BJ (cell line): ENCODE data around the gene CCER1. TPM values are rescaled to one million over a fixed set of nuclear protein-coding genes. Genes with fewer than 3 reads are reported as not detected.

Source experiments
- CTCF ChIA-PET: fragments of 350-600 bp; formaldehyde crosslinking; extraction: SDS; loops from one replicate; lab custom pipeline; 2021; ENCODE audit warnings: antibody characterized with exemption, inconsistent platforms; lab: Yijun Ruan, JAX
- POLR2A ChIA-PET: fragments of 300-600 bp; sonication (Branson Sonifier 250); formaldehyde crosslinking; extraction: SDS; loops from one replicate; lab custom pipeline; 2021; ENCODE audit warnings: antibody characterized with exemption; lab: Charles Lee
- DNase-seq: peaks from one replicate; pipeline ENCODE4 v3.0.0-alpha.2; 2011; ENCODE audit warnings: low read depth
- H3K27me3 ChIP-seq: 2 replicates; pipeline ENCODE4 v1.6.0; 2011; ENCODE audit warnings: low read length; ENCODE audit not compliant: control insufficient read depth, insufficient read depth
- H3K36me3 ChIP-seq: 2 replicates; pipeline ENCODE4 v1.5.1; 2011; ENCODE audit warnings: low read length; ENCODE audit not compliant: control insufficient read depth, insufficient read depth
- H3K4me3 ChIP-seq: 2 replicates; pipeline ENCODE4 v1.5.1; 2011; ENCODE audit warnings: low read depth, mild to moderate bottlenecking, control low read depth, low read length
- polyA minus RNA-seq: library from RNA; depleted of rRNA, polyadenylated mRNA; stranded (reverse); fragments of >200 nt; gene quantifications from 2 replicates; pipeline ENCODE4 v1.2.3, GENCODE V29; 2011; rRNA and poly(A)+ RNA removed
- polyA plus RNA-seq: library from polyadenylated mRNA; depleted of rRNA; stranded (reverse); fragments of >200 nt; gene quantifications from 2 replicates; pipeline ENCODE4 v1.2.3, GENCODE V29; 2011; rRNA removed
- TF ChIP-seq, protein P1 (sequence below): IDR thresholded peaks from 2 replicates; pipeline ENCODE4 v1.5.1; 2011; ENCODE audit warnings: low read depth, mild to moderate bottlenecking, control low read depth, inconsistent platforms, low read length, moderate library complexity; ENCODE audit not compliant: insufficient read depth

Gene CCER1, protein sequence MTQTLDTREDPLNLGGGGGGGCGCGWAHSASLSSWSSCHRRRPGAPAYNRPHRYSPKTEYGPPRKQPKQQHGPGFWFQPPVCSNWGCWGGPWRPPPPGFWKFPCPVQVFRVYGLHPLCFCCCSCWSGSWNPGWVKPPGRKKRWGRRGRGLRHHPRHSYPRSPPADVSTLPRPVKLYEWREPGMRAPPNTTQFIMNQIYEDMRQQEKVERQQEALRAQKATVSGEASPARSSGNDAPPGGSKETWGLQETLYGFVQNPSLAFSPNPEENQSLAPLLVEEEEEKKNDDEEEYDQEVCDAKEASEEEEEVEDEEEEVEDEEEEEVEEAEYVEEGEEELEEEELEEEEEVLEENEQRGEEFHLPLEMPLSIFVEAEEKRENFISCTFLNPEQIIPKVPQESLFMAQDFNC
- polyA plus RNA-seq (not detected in 2 replicates), polyA minus RNA-seq (not detected in 2 replicates)

DNA sequence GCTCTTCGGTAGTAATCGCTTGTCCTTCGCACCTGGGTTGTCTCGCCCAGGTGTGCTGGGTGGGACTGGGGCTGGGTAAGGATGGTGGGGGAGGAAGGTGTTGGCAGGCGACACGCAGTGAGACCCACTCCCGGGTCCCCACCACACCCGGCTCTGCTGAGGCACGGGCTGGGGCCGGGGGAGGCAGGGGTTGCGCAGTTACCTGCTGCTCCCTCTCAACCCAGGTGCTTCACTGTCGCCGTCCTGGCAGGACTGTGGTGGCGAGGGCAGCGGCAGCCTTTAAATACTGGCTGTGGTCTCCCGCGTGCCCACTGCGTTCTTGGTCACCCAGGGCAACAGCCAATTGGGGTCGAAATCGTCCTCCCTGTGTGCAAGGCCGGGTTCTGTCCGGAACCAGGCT, at the start of gene CCER1:
Gene CCER1, minus strand, starts transcription at position 256 of the 400 bp plus-strand sequence. CDS start 434 bp downstream, outside the sequence.
- CTCF ChIA-PET = no interaction called here
- H3K27me3 ChIP-seq = no peaks in the 10 kb centered on the region
- no peak within 1 kb of the TSS for H3K4me3 ChIP-seq
- no peaks in the 10 kb centered on the region for H3K36me3 ChIP-seq
- DNase-seq = no peak
- POLR2A ChIA-PET = interaction anchor here (0.6 kb wide), 1 partner anchor 59 kb away, joined by 5 read pairs; no protein-coding TSS in a partner anchor
- TF ChIP-seq, protein P1, sequence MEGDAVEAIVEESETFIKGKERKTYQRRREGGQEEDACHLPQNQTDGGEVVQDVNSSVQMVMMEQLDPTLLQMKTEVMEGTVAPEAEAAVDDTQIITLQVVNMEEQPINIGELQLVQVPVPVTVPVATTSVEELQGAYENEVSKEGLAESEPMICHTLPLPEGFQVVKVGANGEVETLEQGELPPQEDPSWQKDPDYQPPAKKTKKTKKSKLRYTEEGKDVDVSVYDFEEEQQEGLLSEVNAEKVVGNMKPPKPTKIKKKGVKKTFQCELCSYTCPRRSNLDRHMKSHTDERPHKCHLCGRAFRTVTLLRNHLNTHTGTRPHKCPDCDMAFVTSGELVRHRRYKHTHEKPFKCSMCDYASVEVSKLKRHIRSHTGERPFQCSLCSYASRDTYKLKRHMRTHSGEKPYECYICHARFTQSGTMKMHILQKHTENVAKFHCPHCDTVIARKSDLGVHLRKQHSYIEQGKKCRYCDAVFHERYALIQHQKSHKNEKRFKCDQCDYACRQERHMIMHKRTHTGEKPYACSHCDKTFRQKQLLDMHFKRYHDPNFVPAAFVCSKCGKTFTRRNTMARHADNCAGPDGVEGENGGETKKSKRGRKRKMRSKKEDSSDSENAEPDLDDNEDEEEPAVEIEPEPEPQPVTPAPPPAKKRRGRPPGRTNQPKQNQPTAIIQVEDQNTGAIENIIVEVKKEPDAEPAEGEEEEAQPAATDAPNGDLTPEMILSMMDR = no peak

DNA sequence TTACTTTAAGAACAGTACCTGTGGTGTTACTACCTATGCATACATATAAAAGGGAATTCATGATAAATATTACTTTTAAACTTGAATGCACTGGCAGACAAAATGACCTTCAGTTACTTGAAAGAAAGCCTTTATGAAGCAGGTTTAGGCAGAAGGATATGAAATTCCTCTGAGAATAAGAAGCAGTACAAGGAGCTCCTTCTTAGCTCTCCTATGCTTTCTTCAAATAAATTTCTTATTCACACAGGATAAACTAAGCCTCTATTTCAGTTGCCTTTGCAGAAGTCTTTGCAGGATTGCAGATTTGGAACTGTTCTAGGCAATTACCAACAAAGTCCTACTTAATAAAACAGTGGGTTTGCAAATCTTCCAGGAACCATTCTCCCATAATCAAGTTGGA, 48.8 kb upstream of the CCER1 start:
- no peaks in the 10 kb centered on the region for H3K36me3 ChIP-seq
- no peak for DNase-seq
- H3K27me3 ChIP-seq = no peaks in the 10 kb centered on the region
- TF ChIP-seq, protein P1 = no peak
- ChIA-PET POLR2A (no interaction called here), CTCF (no interaction called here)
- no peak overlapping the region for H3K4me3 ChIP-seq

DNA sequence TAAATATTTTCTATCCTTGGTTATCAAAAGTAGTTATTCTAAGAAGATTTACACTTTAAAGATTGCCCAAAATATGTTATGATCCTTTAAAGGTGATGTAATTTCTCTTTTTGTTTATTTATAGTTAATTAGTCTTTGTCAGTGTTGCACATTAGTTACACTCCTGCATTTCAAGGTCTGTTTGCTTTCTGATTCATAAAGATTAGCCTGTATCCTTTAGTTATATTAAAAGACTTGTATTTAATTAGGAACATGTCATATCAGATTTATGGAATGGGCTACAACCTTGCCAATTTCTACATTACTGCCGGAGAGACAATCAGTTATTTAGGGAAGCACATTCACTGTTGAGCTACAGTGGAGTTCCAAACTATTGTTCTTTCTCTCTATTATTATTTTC, 46.3 kb upstream of the CCER1 start:
- TF ChIP-seq, protein P1 = no peak
- DNase-seq = no peak
- CTCF ChIA-PET = no interaction called here
- Histone ChIP-seq H3K36me3 (no peaks in the 10 kb centered on the region), H3K4me3 (no peak overlapping the region), H3K27me3 (no peaks in the 10 kb centered on the region)
- POLR2A ChIA-PET = no interaction called here

DNA sequence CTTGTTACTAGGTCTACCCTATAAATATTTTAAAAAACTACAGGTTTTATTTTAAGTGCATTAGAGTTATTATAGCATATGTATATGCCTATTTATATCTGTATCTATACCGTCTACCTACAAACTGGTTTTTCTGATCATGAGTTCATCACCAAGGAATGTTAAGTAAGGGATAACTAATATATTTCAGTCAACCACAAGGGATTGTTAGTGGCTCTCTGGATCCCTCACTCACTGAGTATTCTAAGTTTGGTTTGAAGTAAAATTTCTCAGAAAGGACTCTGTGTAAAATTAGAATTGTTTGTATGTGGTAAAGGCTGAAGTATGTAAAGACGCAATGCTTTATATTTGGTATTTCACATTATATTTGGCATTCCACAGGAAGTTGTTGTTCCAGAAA, 45.0 kb upstream of the CCER1 start:
- CTCF ChIA-PET = no interaction called here
- POLR2A ChIA-PET = no interaction called here
- TF ChIP-seq, protein P1 = no peak
- H3K4me3 ChIP-seq = no peak overlapping the region
- H3K27me3 ChIP-seq = no peaks in the 10 kb centered on the region
- DNase-seq = no peak
- H3K36me3 ChIP-seq = no peaks in the 10 kb centered on the region

DNA sequence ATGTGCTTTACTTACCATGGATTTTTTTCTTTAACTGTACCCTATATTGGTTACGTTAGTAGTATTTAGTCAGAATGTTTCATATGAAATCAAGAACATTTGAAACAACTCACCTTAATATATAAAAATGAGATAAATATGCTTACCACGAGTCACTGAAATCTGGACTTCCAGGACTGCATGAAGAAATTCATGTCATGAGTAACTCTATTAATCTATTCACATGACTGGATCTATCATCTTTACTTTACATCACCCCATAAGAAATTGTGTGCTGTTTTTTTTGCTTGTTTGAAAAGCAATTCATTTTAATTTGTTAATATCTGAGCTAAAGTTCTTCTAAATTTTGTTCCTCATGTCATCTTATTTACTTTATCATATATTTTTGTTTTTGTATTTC, 44.6 kb upstream of the CCER1 start:
- no peaks in the 10 kb centered on the region for H3K27me3 ChIP-seq
- no peaks in the 10 kb centered on the region for H3K36me3 ChIP-seq
- H3K4me3 ChIP-seq = no peak overlapping the region
- ChIA-PET CTCF (no interaction called here), POLR2A (no interaction called here)
- TF ChIP-seq, protein P1 = no peak
- no peak for DNase-seq
